HepG2 (cell line): ENCODE data around the gene ARMC5. TPM values are rescaled to one million over a fixed set of nuclear protein-coding genes. Genes with fewer than 3 reads are reported as not detected.

ENCODE experiments used
- polyA plus RNA-seq, 8 experiments: library from polyadenylated mRNA; depleted of rRNA in 3 of 8; stranded (reverse) in 7 of 8; unstranded in 1 of 8; fragments of >200 nt; fragmentation: Illumina TruSeq in 4 of 8; extraction: Trizol in 4 of 8; gene quantifications; 2 replicates each; pipeline versions ENCODE4 v1.2.1 to v1.2.3, GENCODE V29; 2011 to 2016; ENCODE audit warnings: low read depth in 4 of 8, missing spikeins in 1 of 8, mixed read lengths in 1 of 8; ENCODE audit not compliant: insufficient read depth in 1 of 8
- total RNA-seq, 5 experiments: library from RNA; depleted of rRNA; stranded (reverse); fragments of >200 nt; fragmentation: Illumina TruSeq; extraction: Trizol; gene quantifications; 2 replicates each; pipeline ENCODE4 v1.2.3, GENCODE V29; 2016; ENCODE audit warnings: low read depth in 1 of 5

ARMC5 gene
- total and polyA plus RNA-seq, 2 of the 13 experiments (the other 11 are each of a cell fraction or from before 2014, with no cell fraction given): 10.8 to 22.3 TPM

Other genes with a start within 250 kb of the ARMC5 start
- not detected in 2 replicates for gene TRIM72, start 245.4 kb upstream of the ARMC5 start, total RNA-seq (2016; rRNA removed; fragmentation: Illumina TruSeq; extraction: Trizol)
- not detected in 2 replicates for gene TRIM72, start 245.4 kb upstream of the ARMC5 start, polyA plus RNA-seq (2011; rRNA removed)
- gene PYDC1, start 242.4 kb upstream of the ARMC5 start, total RNA-seq (2016; rRNA removed; fragmentation: Illumina TruSeq; extraction: Trizol): not detected in 2 replicates
- gene PYDC1, start 242.4 kb upstream of the ARMC5 start, polyA plus RNA-seq (2011; rRNA removed): not detected in 2 replicates
- gene ITGAM, start 199.5 kb upstream of the ARMC5 start, total RNA-seq (2016; rRNA removed; fragmentation: Illumina TruSeq; extraction: Trizol): 0.11 and 0.20 TPM in 2 replicates
- gene ITGAM, start 199.5 kb upstream of the ARMC5 start, polyA plus RNA-seq (2011; rRNA removed): 0.01 and 0.09 TPM in 2 replicates
- not detected in 2 replicates for gene ITGAX, start 104.3 kb upstream of the ARMC5 start, total RNA-seq (2016; rRNA removed; fragmentation: Illumina TruSeq; extraction: Trizol)
- gene ITGAX, start 104.3 kb upstream of the ARMC5 start, polyA plus RNA-seq (2011; rRNA removed): 0.32 and 0.42 TPM in 2 replicates
- gene ITGAD, start 66.2 kb upstream of the ARMC5 start, total RNA-seq (2016; rRNA removed; fragmentation: Illumina TruSeq; extraction: Trizol): not detected in 2 replicates
- not detected in 2 replicates for gene ITGAD, start 66.2 kb upstream of the ARMC5 start, polyA plus RNA-seq (2011; rRNA removed)
- gene COX6A2, start 31.1 kb upstream of the ARMC5 start, total RNA-seq (2016; rRNA removed; fragmentation: Illumina TruSeq; extraction: Trizol): not detected in 2 replicates
- not detected in 2 replicates for gene COX6A2, start 31.1 kb upstream of the ARMC5 start, polyA plus RNA-seq (2011; rRNA removed)
- not detected in 2 replicates for gene ZNF843, start 16.7 kb upstream of the ARMC5 start, total RNA-seq (2016; rRNA removed; fragmentation: Illumina TruSeq; extraction: Trizol)
- gene ZNF843, start 16.7 kb upstream of the ARMC5 start, polyA plus RNA-seq (2011; rRNA removed): 0.03 and 0.04 TPM in 2 replicates
- gene TGFB1I1, start 12.7 kb downstream of the ARMC5 start, total RNA-seq (2016; rRNA removed; fragmentation: Illumina TruSeq; extraction: Trizol): 0.52 and 0.80 TPM in 2 replicates
- gene TGFB1I1, start 12.7 kb downstream of the ARMC5 start, polyA plus RNA-seq (2011; rRNA removed): 2.9 TPM in 2 replicates
- gene SLC5A2, start 23.6 kb downstream of the ARMC5 start, total RNA-seq (2016; rRNA removed; fragmentation: Illumina TruSeq; extraction: Trizol): 0.44 and 0.97 TPM in 2 replicates
- 0.24 and 0.64 TPM in 2 replicates for gene SLC5A2, start 23.6 kb downstream of the ARMC5 start, polyA plus RNA-seq (2011; rRNA removed)
- gene RUSF1, start 48.9 kb downstream of the ARMC5 start, total RNA-seq (2016; rRNA removed; fragmentation: Illumina TruSeq; extraction: Trizol): 18.3 and 40.8 TPM in 2 replicates
- gene RUSF1, start 48.9 kb downstream of the ARMC5 start, polyA plus RNA-seq (2011; rRNA removed): 50.2 and 69.9 TPM in 2 replicates
- gene AHSP, start 68.4 kb downstream of the ARMC5 start, total RNA-seq (2016; rRNA removed; fragmentation: Illumina TruSeq; extraction: Trizol): not detected in 2 replicates
- gene AHSP, start 68.4 kb downstream of the ARMC5 start, polyA plus RNA-seq (2011; rRNA removed): not detected in 2 replicates